ENCODE results near the gene ZFYVE27.

The ZFYVE27 gene

DNA sequence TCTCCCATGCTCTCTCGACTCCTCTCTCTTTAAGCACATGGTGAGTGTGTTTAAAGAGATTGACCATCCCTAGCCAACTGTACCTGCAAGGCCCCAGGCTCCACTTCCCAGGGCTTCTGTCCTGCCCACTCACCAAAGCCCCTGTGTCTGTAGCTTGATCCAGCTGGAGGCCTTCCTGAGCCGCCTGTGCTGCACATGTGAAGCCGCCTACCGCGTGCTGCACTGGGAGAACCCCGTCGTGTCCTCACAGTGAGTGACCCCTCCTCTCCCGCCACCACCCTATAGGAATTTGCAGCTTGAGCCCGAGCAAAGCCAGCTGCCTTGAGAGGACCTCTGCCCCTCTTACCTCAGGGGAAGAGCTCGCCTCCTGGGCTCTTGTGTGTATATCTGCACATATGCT is 11.2 kb downstream of the ZFYVE27 start:
- DNase-seq: no peak

DNA sequence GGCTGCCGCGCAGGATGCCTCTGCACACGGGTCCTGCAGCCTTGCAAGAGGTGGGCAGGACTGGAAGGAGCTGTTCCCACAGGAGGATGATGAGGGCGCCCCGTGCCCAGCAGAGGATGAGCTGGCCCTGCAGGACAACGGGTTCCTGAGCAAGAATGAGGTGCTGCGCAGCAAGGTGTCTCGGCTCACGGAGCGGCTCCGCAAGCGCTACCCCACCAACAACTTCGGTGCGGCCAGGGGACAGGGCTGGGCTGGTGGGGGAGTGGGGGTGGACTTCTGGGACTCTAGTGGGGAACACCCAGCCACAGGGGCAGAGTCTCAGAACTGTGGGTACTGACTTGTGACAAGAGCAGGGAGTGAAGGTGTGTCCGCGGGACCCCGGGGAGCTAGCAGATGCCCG is 16.0 kb downstream of the ZFYVE27 start:
- DNase-seq: no peak

DNA sequence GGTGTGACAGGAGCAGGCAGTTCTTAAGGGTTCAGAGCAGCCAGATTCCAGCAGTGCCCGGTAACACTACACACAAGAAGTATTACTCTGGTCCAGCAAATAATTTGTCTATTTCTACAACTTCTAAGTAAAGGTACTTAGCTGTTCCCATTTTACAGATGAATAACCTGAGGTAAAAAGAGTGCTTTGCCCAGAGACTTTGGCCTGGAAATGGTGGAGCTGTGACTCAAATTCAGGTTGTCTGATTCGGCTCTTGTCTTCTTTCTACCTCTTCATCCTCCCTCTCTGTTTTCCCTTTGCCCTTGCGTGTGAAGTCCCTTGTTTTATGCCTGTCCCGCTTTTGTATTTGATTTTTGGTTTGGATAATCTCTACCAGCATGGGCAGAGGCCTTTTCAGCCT is 17.8 kb downstream of the ZFYVE27 start:
- no peak for DNase-seq

DNA sequence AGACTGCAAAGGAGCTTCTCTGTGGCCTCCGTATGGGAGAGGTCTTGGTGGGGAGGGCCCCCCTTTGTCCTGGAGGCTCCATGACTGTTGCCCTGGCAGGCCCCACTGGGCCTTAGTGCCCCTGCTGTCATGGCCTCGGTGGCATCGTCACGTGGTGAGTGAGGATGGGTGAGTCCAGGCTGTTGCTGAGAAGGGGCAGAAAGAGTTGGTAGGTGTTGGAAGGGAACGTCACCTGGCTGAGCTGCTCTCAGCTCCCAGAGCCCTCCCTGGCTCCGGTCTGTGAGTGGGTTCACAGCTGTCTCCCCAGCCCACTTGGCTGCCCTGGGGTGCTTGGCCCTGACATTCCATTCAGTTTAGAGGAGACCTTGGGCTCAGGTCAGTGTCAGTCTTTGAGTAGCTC is 18.8 kb downstream of the ZFYVE27 start:
- DNase-seq: no peak

DNA sequence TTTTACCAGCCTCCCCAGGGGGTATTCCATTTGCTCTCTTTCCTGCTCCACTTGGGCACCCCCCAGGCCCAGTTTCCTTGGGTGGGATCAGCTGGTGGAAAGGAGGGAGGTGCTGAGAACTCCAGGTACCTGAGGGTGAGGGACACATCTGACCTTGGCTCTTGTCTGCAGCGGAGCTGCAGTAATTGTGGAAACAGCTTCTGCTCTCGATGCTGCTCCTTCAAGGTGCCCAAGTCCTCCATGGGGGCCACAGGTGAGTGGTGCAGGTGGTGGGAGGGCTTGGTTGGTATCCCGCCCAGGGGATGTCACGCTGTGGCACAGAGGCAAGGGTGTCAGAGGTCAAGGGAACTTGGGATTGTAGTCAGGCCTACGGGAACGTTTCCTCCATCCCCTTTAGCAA is 20.5 kb downstream of the ZFYVE27 start:
- no peak for DNase-seq

DNA sequence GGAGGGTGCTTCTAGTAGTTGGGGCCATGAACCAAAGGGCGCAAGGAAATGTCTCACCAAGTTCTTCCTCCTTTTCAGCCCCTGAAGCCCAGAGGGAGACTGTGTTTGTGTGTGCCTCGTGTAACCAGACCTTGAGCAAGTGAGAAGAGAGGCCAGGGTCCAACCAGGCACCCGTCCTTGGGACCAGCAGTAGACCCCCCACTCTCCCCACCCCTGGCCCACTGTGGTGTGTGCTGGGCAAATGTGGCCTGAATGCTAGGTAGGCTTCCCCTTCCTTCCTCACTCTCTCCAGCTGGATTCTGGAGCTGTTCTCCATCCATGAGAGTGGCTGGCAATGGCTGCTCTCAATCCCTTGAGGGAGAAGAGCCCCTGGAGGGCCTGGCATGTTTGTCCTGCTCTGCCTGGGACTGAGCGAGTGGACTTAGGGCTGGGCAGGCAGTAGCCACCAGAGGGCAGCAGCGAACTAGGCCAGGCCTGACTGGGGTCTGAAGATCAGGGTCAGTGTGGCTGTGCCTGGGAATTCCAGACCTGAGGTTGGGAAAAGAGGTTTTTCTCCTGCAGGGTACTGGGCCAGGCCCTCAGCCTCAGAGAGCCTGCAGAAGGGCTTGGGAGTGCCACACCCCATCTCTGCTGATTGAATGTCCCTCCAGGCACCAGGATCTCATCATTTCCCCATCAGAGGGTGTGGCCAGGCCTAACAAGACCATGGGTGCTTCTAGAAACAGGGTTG is 22.4 kb downstream of the ZFYVE27 start:
- peak; percentile 18 for DNase-seq

DNA sequence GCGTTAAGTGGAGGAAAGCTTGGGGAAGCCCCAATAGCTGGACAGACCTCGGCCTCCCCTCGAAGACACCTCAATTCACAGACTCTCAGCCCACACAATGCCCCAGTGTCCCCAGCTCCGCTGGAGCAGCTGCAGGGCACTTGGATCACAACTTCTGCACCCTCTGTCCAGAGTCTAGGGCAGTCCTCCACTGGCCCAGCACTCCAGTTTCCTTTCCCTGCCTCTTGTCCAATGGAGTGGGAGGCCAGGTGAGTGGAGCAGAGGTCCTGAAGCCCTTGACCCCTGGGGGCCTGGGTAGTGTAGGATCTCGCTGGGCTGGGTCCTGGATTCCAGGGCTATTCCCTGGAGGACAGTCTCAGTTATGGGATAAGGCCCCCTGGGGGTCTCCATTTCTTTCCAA is 23.0 kb downstream of the ZFYVE27 start:
- DNase-seq: no peak

DNA sequence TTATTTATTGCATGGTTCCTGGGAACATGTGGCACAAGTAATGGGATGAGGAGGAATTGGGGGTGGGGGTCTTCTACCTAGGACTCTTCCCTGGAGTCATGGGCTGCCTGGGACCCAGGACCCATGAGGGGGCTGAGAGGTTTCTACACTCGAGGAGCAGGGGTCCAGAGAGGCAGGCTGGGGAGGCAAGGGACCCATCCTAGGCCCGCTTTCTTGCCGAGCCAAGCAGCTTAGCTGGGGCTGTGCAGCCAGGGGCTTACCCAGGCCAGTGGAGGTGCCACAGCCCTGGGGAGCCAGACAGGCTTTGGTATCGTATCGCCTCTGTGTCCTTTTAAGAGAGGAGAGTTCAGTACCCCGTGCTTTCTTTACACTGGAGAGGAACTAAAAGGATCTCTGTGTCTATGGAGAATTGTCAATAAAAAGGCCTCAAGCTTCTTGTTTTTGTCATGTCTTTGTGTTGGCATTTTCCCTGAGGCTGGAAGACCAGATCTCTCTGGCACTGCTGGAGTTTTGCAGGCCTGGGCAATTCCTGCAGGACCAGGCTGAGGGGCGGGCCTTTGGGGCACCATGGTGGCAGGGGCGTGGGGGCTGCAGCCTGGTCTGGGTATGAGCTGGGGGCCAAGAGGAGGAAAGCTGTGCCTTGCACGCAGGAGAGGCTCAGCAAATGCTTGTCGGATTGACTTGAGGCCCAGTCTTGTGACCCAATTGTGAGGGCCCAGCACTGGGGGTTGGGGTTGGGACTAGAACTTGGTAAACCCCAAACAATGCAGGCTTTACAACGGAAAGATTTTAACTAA is 23.7 kb downstream of the ZFYVE27 start:
- DNase-seq: no peak

DNA sequence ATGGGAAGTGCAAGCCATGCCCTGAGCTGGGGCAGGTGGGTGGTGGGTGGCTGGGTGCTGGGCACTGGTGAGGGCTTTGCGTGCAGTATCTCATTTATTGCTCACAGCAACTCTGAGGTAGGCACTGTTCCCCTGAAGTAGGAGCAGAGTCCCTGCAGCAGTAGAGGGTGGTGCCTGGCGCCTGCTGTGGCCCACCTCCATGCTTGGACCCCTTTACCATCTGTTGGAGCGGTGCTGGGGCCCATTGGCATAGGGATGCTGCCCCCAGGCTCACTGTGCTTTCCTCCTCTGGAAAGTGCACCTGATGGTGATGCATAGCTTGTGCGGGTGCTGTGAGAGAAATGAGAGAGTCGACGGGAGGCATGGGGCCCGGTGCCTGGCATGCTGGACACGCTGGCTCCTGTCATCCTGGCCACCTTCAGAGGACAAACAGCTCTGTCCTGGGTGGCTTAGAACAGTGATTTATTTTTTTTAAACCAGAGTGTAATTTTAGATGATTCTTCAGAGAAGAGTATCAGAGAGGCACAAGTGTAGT is 24.5 kb downstream of the ZFYVE27 start:
- DNase-seq: no peak

DNA sequence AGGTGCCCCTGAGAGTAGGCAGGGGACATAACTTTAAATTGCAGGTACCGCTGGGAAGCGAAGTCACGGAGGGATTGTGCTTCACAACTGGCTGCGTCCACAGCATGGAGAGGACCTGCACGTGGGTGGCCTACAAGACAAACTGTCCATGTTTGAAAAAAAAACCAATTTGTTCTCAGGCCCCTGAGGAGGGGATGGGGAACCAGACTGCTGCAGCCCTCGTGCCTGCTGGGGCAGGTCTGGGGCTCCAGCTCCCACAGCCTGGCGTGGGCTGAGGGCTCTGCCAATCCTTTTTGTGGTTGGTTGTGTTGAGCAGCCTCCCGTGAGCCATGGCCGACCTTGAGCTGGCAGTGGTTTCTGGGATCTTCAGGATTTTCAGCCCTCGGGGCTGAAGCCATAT is 25.1 kb downstream of the ZFYVE27 start:
- DNase-seq: no peak

DNA sequence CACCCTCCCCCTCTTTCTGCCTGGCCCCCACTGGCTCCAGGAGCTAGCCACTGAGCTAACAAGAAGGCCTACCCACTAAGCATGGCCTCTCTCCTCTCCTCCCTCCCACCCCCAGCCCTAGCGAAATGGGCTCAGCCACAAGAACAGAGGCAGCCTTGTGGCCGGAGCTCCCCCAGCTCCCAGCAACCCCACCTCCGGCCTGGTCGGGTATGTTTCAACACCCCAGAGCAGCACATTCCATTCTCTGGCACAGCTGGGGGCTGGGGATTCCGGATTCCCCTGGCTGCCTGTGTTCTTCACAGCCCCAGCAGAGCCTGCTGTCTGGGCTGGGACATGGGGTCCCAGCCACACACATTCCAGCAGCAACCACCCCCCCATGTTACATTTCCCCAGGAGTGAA is 25.9 kb downstream of the ZFYVE27 start:
- DNase-seq: no peak

DNA sequence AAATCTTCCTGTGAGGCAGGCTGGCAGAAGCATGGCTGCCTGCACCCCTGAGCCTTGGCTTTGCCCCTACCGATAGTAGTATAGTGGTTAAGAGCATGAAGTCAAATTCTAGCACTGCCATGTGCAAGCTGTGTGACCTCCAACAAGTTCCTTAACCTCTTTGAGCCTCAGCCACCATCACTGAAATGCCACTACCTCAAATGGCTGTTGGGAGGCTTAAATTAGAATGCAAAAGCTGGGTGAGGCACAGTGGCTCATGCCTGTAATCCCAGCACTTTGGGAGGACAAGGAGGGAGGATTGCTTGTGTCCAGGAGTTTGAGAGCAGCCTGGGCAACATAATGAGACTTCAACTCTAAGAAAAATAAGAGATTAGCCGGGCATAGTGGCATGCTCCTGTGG is 26.5 kb downstream of the ZFYVE27 start:
- DNase-seq: no peak

DNA sequence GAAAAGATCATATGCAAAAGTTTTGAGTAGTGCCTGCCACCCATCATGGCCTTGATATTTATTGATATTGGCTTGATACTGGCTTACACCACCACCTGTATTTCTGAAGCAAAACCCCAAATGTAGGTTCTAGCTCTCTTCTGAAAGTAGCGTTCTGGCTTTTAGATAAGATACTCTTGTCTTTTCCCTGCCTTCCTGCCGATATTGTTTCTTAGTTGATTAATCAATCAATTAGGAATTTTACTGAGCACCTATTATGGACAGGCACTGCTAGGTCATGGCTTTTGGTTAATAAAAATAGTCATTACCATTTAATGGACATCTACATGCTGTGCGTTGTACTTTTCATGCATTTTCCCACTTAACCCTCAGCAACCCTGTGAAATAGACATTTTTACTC is 27.0 kb downstream of the ZFYVE27 start:
- DNase-seq: no peak

DNA sequence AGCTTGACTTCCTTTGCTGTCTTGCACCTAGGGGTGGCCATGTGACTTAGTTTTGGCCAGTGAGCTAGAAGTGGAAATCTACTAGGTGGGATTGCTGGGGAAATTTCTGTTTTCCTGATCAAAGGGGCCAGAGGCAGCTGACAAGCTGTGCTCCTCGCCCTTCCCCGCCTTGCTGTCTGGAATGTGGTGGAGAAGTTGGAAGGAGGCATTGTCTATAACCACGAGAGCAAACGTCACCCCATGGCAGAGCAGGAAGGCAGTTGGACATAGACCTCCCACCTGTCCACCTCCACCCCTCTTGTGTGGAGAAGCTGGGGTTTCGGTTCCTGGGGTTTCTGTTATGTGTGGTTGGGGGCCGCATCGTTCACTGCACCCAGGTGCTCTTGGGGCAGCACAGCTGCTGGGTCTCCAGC is 27.6 kb downstream of the ZFYVE27 start:
- no peak for DNase-seq

DNA sequence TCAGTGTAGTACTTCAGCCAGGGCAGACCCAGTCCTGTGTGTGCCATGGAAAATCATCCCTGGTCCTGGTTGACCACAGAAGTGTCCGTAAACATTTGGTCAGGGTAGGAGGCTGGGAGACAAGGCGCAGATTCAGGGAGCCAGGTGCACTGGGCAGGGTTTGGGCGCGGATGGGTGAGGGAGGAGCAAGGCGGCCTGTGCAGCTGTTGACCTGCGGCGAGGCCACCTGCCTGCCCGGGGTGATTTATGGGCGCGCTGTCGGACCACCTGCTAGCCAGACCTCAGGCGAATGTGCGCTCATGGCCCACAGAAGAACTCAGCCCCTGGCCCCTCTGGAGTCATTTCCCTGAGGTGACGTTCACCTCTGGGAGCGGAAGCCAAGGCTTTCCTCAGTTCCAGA is 28.3 kb downstream of the ZFYVE27 start:
- DNase-seq: peak; percentile 62

DNA sequence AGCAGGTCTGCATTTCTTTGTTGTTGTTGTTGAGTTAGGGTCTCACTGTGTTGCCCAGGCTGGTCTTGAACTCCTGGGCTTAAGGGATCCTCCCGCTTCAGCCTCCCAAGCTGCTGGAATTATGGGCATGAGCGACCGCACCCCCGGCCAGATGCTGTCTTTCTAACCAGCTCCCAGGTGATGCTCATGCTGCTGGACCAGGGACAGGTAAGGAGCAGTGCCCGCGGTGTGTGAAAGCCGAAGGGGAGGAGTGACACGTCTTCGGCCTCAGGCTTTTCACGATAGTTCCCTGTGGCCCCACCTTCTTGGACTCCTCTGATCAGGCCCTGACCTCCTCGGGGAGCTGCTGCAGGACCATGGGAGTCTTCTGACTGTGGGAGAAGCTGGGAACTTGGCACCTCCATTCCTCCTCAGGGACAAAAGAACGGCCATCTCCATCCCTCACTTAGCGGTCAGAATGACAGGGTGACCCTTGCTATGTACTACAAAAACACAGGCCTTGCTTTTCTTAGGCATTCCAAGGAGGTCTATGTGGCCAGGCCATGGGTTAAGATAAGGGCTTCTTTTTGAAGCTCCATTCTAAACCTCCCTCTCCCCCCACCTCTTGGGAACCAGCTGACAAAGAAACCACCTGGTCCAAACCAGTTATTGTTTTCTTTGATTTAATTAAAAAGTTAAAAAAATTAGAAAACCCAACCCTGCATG is 29.3 kb downstream of the ZFYVE27 start:
- DNase-seq: no peak

DNA sequence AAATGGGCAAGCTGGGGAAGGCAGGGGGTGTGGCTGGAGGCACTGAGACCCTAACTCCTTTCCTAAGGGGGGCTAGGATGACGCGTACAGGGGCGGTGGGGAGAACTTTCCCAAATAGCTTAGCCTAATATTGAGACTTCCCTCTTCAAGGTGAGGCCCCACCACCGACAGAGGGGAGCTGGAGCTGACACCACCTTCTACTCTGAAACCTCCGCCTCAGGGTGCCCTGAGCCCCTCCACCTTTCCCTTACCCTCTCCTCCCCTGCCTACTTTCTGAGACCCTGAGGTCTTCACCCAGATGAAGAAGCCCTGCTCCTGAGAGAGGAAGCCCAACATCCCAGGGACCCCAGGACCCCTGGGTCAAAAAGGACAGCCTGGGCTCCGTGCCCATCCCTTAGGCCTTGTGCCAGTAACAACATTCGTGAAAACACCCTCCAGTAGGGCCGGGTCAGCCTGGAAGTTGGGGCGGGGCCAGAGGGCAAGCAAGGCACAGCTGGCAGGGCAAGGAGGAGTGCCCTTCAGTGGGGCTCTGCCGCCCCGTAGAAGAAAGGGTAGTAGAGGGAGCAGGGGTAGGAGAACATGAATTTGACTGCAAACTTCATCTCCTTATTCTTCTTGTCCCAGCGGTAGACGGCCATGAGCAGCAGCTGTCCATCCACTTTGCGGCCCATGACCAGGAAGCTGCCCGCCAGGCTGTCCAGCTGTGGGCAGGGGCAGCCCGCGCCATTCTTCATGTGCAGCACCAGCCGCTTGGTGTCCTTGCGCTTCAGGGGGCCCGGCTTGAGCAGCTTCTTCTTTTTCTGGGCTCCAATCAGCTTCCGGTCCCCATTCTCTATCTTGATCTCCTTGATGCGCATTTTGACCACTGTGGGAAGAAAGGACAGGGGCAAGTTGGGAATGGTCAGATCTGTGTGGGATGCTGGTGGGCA is 30.3 kb downstream of the ZFYVE27 start:
- no peak for DNase-seq

DNA sequence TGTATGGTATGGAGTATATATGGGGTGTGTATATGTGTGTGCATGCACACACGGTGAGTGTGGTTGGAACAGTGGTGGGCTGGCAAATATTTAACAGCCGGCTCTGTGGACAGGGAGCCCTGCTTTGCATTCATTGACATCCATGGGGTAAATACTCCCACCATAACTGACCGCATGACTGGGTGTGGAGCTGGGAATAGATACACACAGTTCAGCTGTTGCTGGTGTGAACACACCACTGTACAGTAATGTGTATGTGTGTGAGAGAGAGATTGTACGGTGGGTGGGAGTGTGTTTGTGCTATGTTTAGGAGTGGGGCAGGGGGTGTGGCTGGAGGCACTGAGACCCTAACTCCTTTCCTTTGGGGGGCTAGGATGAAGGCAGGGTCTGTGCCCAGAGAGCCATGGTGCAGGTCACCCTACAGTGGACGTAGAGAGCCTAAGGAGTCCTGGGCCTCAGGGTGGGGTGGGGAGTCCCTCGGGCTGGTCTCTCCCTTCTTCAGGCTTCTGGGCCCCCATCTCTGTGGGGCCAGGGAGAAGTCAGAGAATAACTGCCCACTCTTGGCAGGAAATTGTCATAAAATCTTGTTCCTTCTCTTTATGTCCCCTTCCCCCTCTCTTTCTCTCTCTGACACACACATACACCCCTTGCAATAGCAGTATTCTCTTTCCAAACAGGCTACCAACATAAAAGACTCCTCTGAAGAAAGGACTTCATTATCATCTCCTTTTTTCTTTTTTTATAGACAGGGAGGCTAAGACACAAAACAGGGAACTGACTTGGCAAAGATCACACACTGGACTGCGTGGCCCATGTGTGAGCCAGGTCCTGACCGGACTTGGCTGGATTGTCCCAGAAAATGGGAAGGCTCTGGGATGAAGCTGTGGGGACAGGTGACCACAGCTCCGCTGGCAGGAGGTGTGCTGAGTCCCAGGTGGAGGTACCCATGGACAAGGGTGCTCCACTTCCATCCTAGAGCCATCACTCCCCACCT is 31.7 kb downstream of the ZFYVE27 start:
- DNase-seq: no peak

DNA sequence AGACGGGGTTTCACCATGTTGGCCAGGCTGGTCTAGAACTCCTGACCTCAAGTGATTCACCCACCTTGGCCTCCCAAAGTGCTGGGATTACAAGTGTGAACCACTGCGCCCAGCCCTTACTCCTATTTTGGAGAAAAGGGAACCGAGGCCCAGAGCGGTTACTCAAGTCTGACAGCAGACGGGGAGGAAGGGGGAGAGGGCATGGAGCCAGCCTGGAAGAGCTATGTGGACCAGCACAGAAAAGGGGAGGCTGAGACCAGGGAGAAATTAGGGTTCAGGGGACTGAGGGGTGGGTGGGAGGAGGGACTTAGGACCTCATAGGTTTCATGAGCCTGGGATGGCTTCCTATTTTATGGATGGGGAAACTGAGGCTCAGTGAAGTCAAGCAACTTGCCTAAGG is 33.3 kb downstream of the ZFYVE27 start:
- DNase-seq: no peak

DNA sequence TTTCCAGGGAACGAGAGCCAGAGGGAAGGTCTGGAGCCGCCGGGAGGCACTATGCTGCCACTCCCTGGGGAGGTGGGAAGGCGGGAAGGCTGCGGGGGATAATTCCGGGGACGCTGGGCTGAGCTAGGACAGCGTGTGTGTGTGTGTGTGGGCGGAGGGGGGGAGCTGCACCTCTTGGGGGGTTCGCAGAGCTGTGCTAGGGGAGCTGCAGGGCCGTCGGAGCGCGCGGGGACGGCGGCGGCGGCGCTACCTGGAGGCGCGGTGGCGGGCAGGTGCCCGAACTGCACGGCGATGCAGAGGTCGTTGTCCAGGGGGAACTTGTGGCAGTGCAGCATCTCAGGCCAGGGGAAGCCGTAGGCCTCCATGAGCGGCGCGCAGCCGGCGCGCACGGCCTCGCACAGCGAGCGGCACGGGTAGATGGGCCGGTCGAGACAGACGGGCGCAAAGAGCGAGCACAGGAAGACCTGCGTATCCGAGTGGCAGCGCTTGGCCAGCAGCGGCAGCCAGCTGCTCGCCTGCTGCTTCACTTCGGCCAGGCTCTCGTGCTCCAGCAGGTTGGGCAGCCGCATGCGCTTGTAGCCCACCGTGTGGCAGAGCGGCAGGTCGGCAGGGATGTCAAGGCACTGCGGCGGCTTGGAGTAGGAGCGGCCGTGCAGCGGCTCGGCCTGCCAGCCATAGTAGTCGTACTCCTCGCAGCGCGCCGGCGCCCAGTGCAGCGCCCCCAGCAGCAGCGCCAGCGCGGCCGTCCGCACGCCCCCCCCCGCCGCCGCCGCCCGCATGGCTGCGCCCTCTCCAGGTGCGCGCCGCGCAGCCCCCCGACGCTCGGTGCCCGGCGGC is 34.3 kb downstream of the ZFYVE27 start:
- no peak for DNase-seq

All from SHP77 treated with DMSO at 0.1 percent for 48 hours (cell line).